K562 (cell line): ENCODE results near the gene SLC7A1. TPM values are rescaled to one million over a fixed set of nuclear protein-coding genes. Genes with fewer than 3 reads are reported as not detected.

ENCODE experiments used
- ATAC-seq: fragments of 200-7000 bp; cut with Tn5 transposase; 3 replicates; pipeline ENCODE4 v1.9.1; 2020; ENCODE audit warnings: moderate library complexity
- BruUV-seq: library from RNA; stranded (reverse); fragments of 400-500 nt; replicated peaks from 2 replicates; lab custom pipeline; 2021; lab: Mats Ljungman, UMichigan
- CTCF ChIA-PET: fragments of 300-600 bp; formaldehyde crosslinking; extraction: SDS; loops from one replicate; lab custom pipeline; 2021; ENCODE audit warnings: low intra/inter-chr PET ratio; lab: Yijun Ruan, JAX
- POLR2A ChIA-PET: fragments of 300-600, 350-650 bp; sonication (Branson Sonifier 250); formaldehyde crosslinking; extraction: SDS; loops from one replicate; lab custom pipeline; 2021; ENCODE audit warnings: antibody characterized with exemption, inconsistent platforms; lab: Yijun Ruan, JAX
- DNase-seq, 4 experiments: peaks; one replicate each; pipeline versions ENCODE4 v3.0.0 to v3.0.0-alpha.2; 2011 to 2018; ENCODE audit warnings: low spot score in 3 of 4, mixed read lengths in 3 of 4; ENCODE audit errors: extremely low read depth in 1 of 4
- FAIRE-seq: peaks from 2 replicates; lab custom pipeline; 2011; peaks lifted over from hg19 to GRCh38; lab: Jason Lieb, UNC
- H2AFZ ChIP-seq: 2 replicates; pipeline ENCODE4 v1.6.0; 2011; ENCODE audit warnings: low read depth, low read length, control low read depth, inconsistent platforms
- H3K27ac ChIP-seq: fragments of 200-600 bp; 3 replicates; pipeline ENCODE4 v1.8.0; 2011; ENCODE audit warnings: low read depth, mild to moderate bottlenecking, control low read depth, inconsistent platforms, low read length, moderate library complexity, mixed read lengths; ENCODE audit errors: extremely low read depth
- H3K27me3 ChIP-seq, 2 experiments: fragments of 300-600 bp in 1 of 2; 2 replicates in 1 of 2; 3 replicates in 1 of 2; pipeline versions ENCODE4 v1.6.0 to v1.8.0; 2011; ENCODE audit warnings: inconsistent platforms in 2 of 2, low read length in 2 of 2, mild to moderate bottlenecking in 1 of 2, mixed read lengths in 1 of 2, moderate library complexity in 1 of 2; ENCODE audit not compliant: control insufficient read depth in 2 of 2, insufficient read depth in 2 of 2
- H3K36me3 ChIP-seq: fragments of 300-600 bp; 3 replicates; pipeline ENCODE4 v1.8.0; 2011; ENCODE audit warnings: mild to moderate bottlenecking, low read length, inconsistent platforms; ENCODE audit not compliant: control insufficient read depth, insufficient read depth
- H3K4me1 ChIP-seq, 2 experiments: fragments of 200-600 bp in 1 of 2; replicated peaks in 1 of 2; 2 replicates in 1 of 2; 3 replicates in 1 of 2; pipeline versions ENCODE4 v1.5.1 to v1.8.0; 2011; ENCODE audit warnings: inconsistent platforms in 2 of 2, low read length in 2 of 2, mild to moderate bottlenecking in 1 of 2, mixed read lengths in 1 of 2, moderate library complexity in 1 of 2; ENCODE audit not compliant: control insufficient read depth in 2 of 2, insufficient read depth in 2 of 2
- H3K4me2 ChIP-seq: 2 replicates; pipeline ENCODE4 v1.6.1; 2011; ENCODE audit warnings: low read length, control low read depth, inconsistent platforms, mixed read lengths; ENCODE audit not compliant: insufficient read depth
- H3K4me3 ChIP-seq: fragments of 200-600 bp; sonication (generic), shearing (Covaris generic); 2 replicates; pipeline ENCODE4 v1.5.1; 2016; ENCODE audit warnings: control low read depth, inconsistent platforms
- H3K79me2 ChIP-seq: fragments of 200-600 bp; 3 replicates; pipeline ENCODE4 v1.8.0; 2011; ENCODE audit warnings: low read length, inconsistent platforms; ENCODE audit not compliant: control insufficient read depth, insufficient read depth
- H3K9ac ChIP-seq, 2 experiments: 2 replicates each; pipeline versions ENCODE4 v1.6.0 to v1.6.1; 2011; ENCODE audit warnings: low read depth in 2 of 2, low read length in 2 of 2, control low read depth in 1 of 2, inconsistent platforms in 1 of 2, mild to moderate bottlenecking in 1 of 2, mixed read lengths in 1 of 2; ENCODE audit not compliant: insufficient read depth in 1 of 2
- H3K9me1 ChIP-seq: one replicate; pipeline ENCODE4 v1.6.0; 2011; ENCODE audit warnings: inconsistent platforms, mild to moderate bottlenecking, low read length, moderate library complexity; ENCODE audit not compliant: control insufficient read depth, insufficient read depth
- H3K9me3 ChIP-seq: replicated peaks from 2 replicates; pipeline ENCODE4 v1.5.1; 2011; ENCODE audit warnings: low read depth, low read length, inconsistent platforms; ENCODE audit not compliant: control insufficient read depth, insufficient read depth
- H4K20me1 ChIP-seq: replicated peaks from 2 replicates; pipeline ENCODE4 v1.6.1; 2011; ENCODE audit warnings: low read length, inconsistent platforms, mixed read lengths; ENCODE audit not compliant: control insufficient read depth, insufficient read depth
- ATF3 ChIP-seq, 2 experiments: fragments of 450-650 bp in 1 of 2; sonication (generic) in 1 of 2; formaldehyde crosslinking in 1 of 2; IDR thresholded peaks in 1 of 2; conservative IDR thresholded peaks in 1 of 2; 2 replicates each; pipeline versions ENCODE4 v1.6.1 to v1.8.1; 2016 to 2023; ENCODE audit warnings: mild to moderate bottlenecking in 2 of 2, moderate library complexity in 2 of 2, inconsistent platforms in 1 of 2, missing genetic modification reagents in 1 of 2
- BCOR ChIP-seq: fragments of 450-650 bp; IDR thresholded peaks from 2 replicates; pipeline ENCODE4 v1.6.1; 2016
- CHD7 ChIP-seq: fragments of 200-600 bp; sonication (generic); IDR thresholded peaks from one replicate; pipeline ENCODE4 v1.6.1; 2012; ENCODE audit warnings: mild to moderate bottlenecking, low read depth, low read length, inconsistent platforms
- FOXA1 ChIP-seq: fragments of 450-650 bp; IDR thresholded peaks from 2 replicates; pipeline ENCODE4 v1.6.1; 2016; ENCODE audit warnings: mild to moderate bottlenecking, borderline replicate concordance
- FOXA3 ChIP-seq, 2 experiments: fragments of 450-650 bp in 1 of 2; sonication (generic) in 1 of 2; formaldehyde crosslinking; IDR thresholded peaks in 1 of 2; conservative IDR thresholded peaks in 1 of 2; 2 replicates each; pipeline versions ENCODE4 v1.4.0 to v1.8.0; 2020 to 2022; ENCODE audit warnings: mild to moderate bottlenecking in 2 of 2, missing genetic modification reagents in 1 of 2
- PHF21A ChIP-seq: fragments of 450-650 bp; IDR thresholded peaks from 2 replicates; pipeline ENCODE4 v1.6.1; 2017; ENCODE audit warnings: low read depth, borderline replicate concordance
- SMARCA5 ChIP-seq: fragments of 450-650 bp; IDR thresholded peaks from 2 replicates; pipeline ENCODE4 v1.6.1; 2016
- SRSF3 ChIP-seq: fragments of 200-400 bp; formaldehyde crosslinking; IDR thresholded peaks from 2 replicates; pipeline ENCODE4 v1.6.1; 2016; ENCODE audit warnings: mild to moderate bottlenecking, low read length, moderate library complexity; ENCODE audit not compliant: insufficient read depth
- TBL1XR1 ChIP-seq, 2 experiments: IDR thresholded peaks; 2 replicates each; pipeline ENCODE4 v1.6.1; 2012; ENCODE audit warnings: improper control_type of control experiment in 2 of 2, low read length in 2 of 2, mild to moderate bottlenecking in 1 of 2
- ZNF23 ChIP-seq: fragments of 250-450 bp; sonication (Bioruptor Pico); IDR thresholded peaks from 2 replicates; pipeline ENCODE4 v1.4.0; 2020; ENCODE audit warnings: mild to moderate bottlenecking
- ZSCAN32 ChIP-seq: fragments of 450-650 bp; formaldehyde crosslinking; IDR thresholded peaks from 2 replicates; pipeline ENCODE4 v1.4.0; 2020; ENCODE audit warnings: mild to moderate bottlenecking, moderate library complexity
- WGBS: fragments of 100-300 bp; shearing (Covaris generic); methylation state at CpG from one replicate; pipeline ENCODE4 v1.1.6; 2016; ENCODE audit warnings: low coverage, mixed read lengths; ENCODE audit not compliant: insufficient coverage; ENCODE audit errors: missing lambda C conversion rate; 5-methylcytosine and 5-hydroxymethylcytosine counted together
- in situ Hi-C: fragments of 300-500 bp; cut with MboI; formaldehyde crosslinking; loops from 4 replicates; pipeline ENCODE4 v1.15.0; 2018; ENCODE audit warnings: inconsistent platforms, mixed read lengths
- intact Hi-C: fragments of 100-400 bp; cut with micrococcal nuclease; formaldehyde crosslinking; loops from 2 replicates; pipeline ENCODE4 v1.14.2; 2022
- polyA plus RNA-seq, 8 experiments: library from polyadenylated mRNA; depleted of rRNA in 4 of 8; stranded (reverse) in 5 of 8; unstranded in 3 of 8; fragments of >200 nt; fragmentation: Nextera tagmentation in 2 of 8; fragmentation: Illumina TruSeq in 1 of 8; extraction: Ambion mirVana in 2 of 8; extraction: Trizol in 1 of 8; gene quantifications; 2 replicates each; pipeline versions ENCODE4 v1.2.1 to v1.2.3, GENCODE V29; 2011 to 2014; ENCODE audit warnings: inconsistent platforms in 1 of 8, missing spikeins in 1 of 8
- total RNA-seq, 7 experiments: library from RNA; depleted of rRNA in 6 of 7; stranded (reverse); fragments of >200 nt in 6 of 7; fragmentation: Illumina TruSeq in 2 of 7; extraction: Trizol in 2 of 7; gene quantifications; 2 replicates each; pipeline versions ENCODE4 v1.2.1 to v1.2.3, GENCODE V29; 2011 to 2021; ENCODE audit warnings: low replicate concordance in 1 of 7

The SLC7A1 gene
- total and polyA plus RNA-seq, 9 of the 15 experiments (the other 6 are each of a cell fraction or from before 2014, with no cell fraction given) = 3.3 to 69.7 (median 10.8) TPM

- BruUV-seq = no TSS peak
- no peaks in the 10 kb centered on the region for H3K9me1 ChIP-seq
- no peak overlapping the region for H3K27ac ChIP-seq
- ATAC-seq (no peak), FAIRE-seq (no peak), DNase-seq (no peak)
- no peak overlapping the region for H3K4me3 ChIP-seq
- ChIA-PET POLR2A (interaction anchor here (0.7 kb wide), 1 partner anchor 16 kb away, joined by 3 read pairs; no protein-coding TSS in a partner anchor), CTCF (no interaction called here)
- H4K20me1 ChIP-seq = no peaks in the 10 kb centered on the region
- intact Hi-C loops (no loop called here), in situ Hi-C loops (no loop called here)
- H3K36me3 ChIP-seq = no peaks in the 10 kb centered on the region
- H3K4me2 ChIP-seq = no peak overlapping the region
- H3K9me3 ChIP-seq = no peaks in the 10 kb centered on the region
- H3K9ac ChIP-seq = no peak overlapping the region
- H3K79me2 ChIP-seq = no peaks in the 10 kb centered on the region
- H2AFZ ChIP-seq = no peak overlapping the region
- peaks cover 0 to 4% of the 10 kb centered on the region in 2 experiments; a peak in 1 of 5 replicates for H3K4me1 ChIP-seq
- H3K27me3 ChIP-seq = peaks cover 2 to 64% of the 10 kb centered on the region in 2 experiments; a peak in 3 of 5 replicates
- 0% methylated on average over 4 of the region's 4 CpGs for WGBS
- TF ChIP-seq ZSCAN32 (CRISPR knock-in tag) = no peak
- TF ChIP-seq FOXA3 (CRISPR knock-in tag; conservative IDR thresholded peaks at IDR 0.05 in 1 of 2, IDR thresholded peaks at IDR 0.05 in 1 of 2) = no peak
- no peak for TF ChIP-seq PHF21A
- no peak for TF ChIP-seq SMARCA5
- no peak for TF ChIP-seq ZNF23 (CRISPR knock-in tag)
- no peak for TF ChIP-seq FOXA1
- TF ChIP-seq SRSF3 = no peak
- no peak for TF ChIP-seq CHD7
- no peak for TF ChIP-seq BCOR
- no peak for TF ChIP-seq TBL1XR1 (IDR thresholded peaks at IDR 0.05; ENCODE audit: low read length in 2 of 2)
- TF ChIP-seq ATF3 (IDR thresholded peaks at IDR 0.05) = no peak
- TF ChIP-seq ATF3 (CRISPR knock-in tag; conservative IDR thresholded peaks at IDR 0.05) = no peak
These were observed 93.8 kb downstream of the SLC7A1 start for GRCh38 chr13:29501674-29502073.
